Esophagus mucosa (tissue), 1 donor: ENCODE results near the gene ECE1. TPM values are rescaled to one million over a fixed set of nuclear protein-coding genes. Genes with fewer than 3 reads are reported as not detected.

Source experiments
- ATAC-seq: fragments of 200-7000 bp; cut with Tn5 transposase; one replicate; pipeline ENCODE4 v1.9.1; 2020
- total RNA-seq: library from RNA; stranded (reverse); gene quantifications from one replicate; pipeline ENCODE4 v1.2.4, GENCODE V29; 2023
- donor health status: DM: yes; HTN: yes; CAD: no.

ECE1 gene
- total RNA-seq, 1 donor from 2014 or later: 18.2 TPM

- no peak for ATAC-seq
These were observed 24.0 kb downstream of the ECE1 start for GRCh38 chr1:21266119-21266774.

DNA sequence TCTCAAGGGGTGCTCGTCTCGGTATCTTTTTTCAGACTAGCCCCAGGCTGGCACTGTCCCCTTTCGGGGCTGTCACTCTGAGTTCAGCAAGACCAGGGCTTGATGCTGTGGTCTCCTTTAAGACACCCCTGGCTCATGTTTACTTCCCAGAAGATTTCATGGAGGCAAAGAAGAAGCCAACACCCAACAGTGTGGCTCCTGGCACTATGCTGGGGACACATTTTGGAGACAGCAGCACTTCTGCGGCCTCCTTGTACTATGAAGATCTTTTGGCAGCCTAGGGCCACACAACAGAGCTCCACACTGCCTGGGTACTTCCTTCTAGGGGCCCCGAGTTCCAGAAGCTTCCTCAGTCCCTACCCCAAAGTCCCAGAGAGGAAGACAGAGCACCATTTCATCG, 24.6 kb downstream of the ECE1 start:
- ATAC-seq: no peak

- peak; percentile 27 for ATAC-seq
These were observed 25.4 kb downstream of the ECE1 start for GRCh38 chr1:21264898-21265297.

GRCh38 chr1:21263653-21264225, 26.5 kb downstream of the ECE1 start:
- ATAC-seq: no peak

DNA sequence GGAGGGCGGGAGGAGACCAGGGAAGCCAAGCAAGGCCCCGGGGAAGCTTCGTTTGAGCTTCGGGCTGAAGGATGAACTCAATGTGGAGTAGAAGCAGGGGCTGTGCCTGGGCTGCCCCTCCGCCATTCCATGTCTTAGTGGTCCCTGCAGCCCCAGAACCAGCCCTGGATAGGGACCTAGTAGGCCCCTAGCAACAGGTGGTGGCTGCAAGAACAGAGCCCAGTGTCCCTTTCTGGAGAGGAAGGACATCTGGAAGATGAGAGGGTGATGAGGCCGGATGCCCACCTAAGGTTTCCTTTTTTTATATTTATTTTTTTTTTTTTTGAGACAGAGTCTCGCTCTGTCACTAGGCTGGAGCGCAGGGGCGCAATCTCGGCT, 27.2 kb downstream of the ECE1 start:
- ATAC-seq: no peak

DNA sequence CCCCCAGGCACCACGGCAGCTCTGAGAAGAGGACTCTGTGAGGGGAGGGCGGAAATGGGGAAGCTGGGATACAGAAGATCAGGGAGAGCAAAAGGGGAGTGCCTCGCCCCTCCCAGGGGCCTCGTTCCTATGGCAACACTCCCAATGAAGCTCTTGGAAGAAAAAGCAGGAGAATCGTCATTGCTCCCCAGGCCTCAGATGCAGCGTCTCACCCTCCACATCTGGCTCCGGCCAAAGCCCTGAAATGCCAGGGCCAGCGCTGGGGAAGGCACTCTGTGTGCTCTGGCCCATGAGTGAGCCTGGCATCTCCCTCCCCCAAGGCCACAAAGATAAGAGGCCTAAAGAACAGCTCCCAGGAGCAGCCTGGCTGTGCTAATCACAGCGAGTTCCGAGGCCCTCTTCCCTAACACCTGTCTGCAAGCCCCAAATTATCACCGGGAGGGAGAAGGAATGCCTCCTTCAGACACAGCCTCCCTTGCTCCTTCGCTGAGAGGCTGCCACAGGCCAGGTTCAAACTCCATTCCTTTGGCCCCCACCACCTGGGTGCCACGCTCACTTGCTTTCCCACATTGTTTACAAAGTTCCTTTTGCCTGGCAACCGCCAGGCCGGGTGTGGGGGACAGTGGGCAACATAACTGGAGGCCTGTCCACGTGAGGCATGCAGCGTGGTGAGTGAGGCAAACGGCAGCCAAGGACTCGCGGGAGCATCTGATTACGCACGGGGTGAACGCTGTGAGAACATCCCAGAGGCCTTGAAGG, 27.8 kb downstream of the ECE1 start:
- ATAC-seq: peak; percentile 2

- ATAC-seq: peak; percentile 72
These were observed 28.5 kb downstream of the ECE1 start for GRCh38 chr1:21261551-21262292.

DNA sequence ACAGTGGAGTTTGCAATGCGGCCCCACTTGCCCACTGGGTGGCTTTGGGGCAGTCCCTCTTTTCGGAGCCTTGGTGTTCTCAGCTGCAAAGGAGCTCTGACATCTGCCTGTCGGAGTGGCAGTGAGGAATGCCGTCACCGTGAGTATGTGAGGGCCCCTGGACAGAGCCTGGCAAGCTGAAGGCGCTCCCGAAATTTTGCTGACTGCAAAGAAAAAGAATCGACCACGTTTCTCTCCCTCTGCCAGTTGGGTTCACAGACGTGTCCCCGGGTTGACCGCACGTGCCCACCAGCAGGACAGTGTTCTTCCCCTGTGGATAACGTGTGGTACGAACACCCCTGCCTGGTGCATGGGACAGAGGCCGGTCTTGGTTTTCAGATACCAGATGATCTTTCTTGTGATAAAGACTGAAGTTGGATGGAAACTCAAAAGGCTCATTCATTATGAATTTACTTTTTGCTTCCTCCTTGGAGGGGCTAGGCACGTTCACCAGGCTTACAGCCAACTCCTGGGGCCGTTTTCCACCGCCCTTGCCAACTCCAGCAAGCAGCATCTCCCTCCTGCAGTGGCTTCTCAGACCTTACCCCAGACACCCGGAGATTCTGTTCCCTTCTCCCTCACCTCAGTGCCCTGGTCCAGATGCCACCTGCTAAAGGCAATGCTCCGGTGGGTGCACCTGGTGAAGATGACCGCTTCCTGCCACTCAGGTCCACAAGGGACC, 29.7 kb downstream of the ECE1 start:
- ATAC-seq: no peak

- ATAC-seq: no peak
These were observed 30.8 kb downstream of the ECE1 start for GRCh38 chr1:21259316-21260076.

GRCh38 chr1:21258331-21259134, 31.7 kb downstream of the ECE1 start:
- no peak for ATAC-seq

- ATAC-seq: peak; percentile 34
These were observed 32.7 kb downstream of the ECE1 start for GRCh38 chr1:21257431-21258135.

DNA sequence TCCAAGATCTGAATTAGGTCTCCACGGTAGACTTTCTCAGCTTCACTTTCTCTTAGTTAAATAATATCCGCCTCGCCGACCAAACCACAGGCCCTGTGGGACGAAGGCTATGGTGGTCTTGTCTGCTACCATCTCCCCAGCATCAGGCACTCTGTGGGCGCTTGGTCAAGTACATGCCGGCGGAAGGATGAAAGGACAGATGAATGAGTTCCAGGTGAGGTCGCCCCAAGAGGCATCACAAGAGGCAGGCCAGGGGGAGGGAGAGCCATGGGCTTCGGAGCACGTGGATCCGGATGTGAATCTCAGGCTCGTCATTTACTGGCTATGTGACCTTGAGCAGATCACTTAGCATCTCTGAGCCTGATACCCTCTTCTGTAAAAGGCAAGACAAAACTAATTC, 33.5 kb downstream of the ECE1 start:
- no peak for ATAC-seq

DNA sequence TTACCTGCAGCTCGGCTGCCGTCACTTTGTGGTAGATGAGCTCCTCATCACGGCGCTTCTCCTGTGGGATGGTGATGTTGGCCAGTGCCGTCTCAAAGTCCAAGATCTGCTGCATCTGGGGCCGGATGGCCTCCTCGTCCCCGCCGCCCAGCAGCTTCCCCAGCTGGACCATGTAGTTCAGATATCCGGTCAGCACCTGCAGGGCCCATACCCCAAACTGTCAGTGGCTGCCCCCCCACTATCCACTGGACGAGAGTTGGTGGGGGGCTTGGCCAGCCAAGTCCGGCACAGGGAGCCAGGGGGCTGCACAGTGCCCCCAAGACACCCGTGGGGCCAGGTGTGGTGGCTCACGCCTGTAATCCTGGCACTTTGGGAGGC, 34.3 kb downstream of the ECE1 start:
- ATAC-seq: no peak

DNA sequence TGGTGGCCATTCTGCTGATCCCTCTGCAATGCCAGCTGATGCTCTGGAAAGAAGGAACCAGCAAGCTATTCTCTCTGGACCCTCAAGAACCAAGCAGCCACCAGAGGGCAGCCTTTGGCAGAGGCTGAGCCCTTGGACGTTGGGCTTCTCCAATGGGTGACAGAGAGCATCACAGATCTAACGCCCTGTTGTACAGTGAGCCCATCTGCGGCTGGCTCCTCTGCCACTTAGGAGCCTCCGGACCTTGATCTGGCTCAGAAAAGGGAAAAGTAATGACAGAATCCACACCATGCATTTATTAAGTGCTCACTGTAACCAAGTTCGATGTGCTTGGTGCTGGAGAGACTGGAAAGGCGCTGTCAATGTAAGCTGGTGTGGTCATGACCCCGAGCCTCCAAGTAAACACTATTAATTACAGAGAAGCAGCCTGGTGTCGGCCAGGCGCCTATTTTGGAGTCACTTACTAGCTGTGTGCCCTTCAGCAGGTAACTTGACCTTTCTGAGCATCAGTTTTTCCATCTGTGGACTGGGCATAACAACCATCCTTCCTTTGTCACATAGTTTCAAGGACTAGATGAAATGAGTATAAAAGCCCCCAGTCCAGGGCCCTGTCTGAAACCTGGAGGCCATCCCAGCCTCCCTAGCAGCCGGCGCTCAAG, 34.9 kb downstream of the ECE1 start:
- ATAC-seq: peak; percentile 82

GRCh38 chr1:21254335-21254951, 35.8 kb downstream of the ECE1 start:
- ATAC-seq: no peak

DNA sequence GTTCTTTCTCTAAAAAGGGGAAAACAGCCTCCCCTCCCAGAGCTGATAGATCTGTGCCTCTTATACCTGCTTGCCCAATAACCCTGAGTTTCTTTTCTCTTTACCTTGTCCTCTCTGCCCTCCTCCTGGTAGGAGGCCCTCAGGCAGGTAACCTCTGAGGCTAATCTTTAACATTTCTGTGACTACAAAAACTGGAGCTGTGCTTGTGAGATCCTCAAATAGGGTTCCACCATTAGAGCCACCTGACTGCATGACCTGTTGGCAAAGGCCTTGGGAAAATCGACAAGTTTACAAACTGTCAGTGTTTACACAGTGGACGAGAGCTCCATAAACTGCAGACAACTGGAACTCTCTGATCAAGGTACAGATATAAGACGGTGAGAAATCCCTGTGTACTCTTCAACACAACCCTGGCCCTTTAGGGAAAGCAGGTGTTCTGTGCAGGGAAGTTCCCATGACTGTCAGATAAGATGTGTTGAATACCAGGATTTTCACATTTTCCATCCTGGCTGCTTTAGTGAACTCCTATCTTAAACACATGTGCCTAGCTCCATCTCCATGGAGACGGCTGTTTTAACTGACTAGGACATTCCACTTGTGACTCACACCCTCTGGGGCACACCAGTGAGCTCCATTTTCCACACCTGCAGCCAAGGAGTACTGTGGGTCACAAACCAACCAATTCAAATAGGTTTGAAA, 38.3 kb downstream of the ECE1 start:
- peak; percentile 82 for ATAC-seq

DNA sequence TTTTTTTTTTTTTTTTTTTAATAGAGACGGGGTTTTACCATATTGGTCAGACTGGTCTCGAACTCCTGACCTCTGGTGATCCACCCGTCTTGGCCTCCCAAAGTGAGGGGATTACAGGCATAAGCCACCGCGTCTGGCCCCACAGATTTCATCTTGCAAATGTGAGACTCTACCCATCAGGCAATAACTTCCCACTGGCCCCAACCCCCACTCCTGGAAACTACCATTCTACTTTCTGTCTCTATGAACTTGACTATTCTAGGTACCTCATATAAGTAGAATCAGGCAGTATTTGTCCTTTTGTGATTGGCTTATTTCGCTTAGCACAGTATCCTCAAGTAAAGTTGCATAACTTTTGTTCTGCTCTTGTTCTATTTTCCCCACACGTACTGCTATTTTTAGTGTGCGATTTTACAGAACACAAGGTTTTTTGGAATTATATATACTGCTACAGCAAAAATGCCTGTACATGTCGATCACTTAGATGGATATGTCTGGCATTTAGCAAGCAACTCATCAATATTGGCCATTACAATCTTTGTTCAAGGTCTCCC, 40.2 kb downstream of the ECE1 start:
- no peak for ATAC-seq
